Breast epithelium (tissue), 4 donors: ENCODE measurements around the gene CRYGN. TPM values are rescaled to one million over a fixed set of nuclear protein-coding genes. Genes with fewer than 3 reads are reported as not detected.

Source experiments
- DNase-seq, 2 donors: peaks; one replicate each; pipeline ENCODE4 v3.0.0-alpha.2; 2019; ENCODE audit warnings: low spot score in 2 of 2
- H3K27ac ChIP-seq, 2 donors: fragments of 200-600 bp; sonication (generic) in 1 of 2; one replicate each; pipeline ENCODE4 v1.5.1; 2016 to 2019; ENCODE audit warnings: mild to moderate bottlenecking in 1 of 2
- H3K27me3 ChIP-seq, 2 donors: fragments of 200-600 bp; sonication (generic) in 1 of 2; one replicate each; pipeline versions ENCODE4 v1.5.1 to v1.6.0; 2017 to 2019; ENCODE audit warnings: control low read depth in 1 of 2, mild to moderate bottlenecking in 1 of 2
- H3K36me3 ChIP-seq: fragments of 200-600 bp; one replicate; pipeline ENCODE4 v1.5.1; 2019
- H3K4me1 ChIP-seq, 2 donors: fragments of 200-600 bp; sonication (generic); one replicate each; pipeline ENCODE4 v1.5.1; 2016 to 2019; ENCODE audit warnings: control low read depth in 1 of 2
- H3K4me3 ChIP-seq, 3 donors: fragments of 200-600 bp; sonication (generic); 1 replicate in 2 of 3; 2 replicates in 1 of 3; pipeline ENCODE4 v1.5.1; 2016 to 2019; ENCODE audit warnings: mild to moderate bottlenecking in 3 of 3, moderate library complexity in 2 of 3
- H3K9me3 ChIP-seq, 2 donors: fragments of 200-600 bp; sonication (generic) in 1 of 2; one replicate each; pipeline ENCODE4 v1.5.1; 2016 to 2019; ENCODE audit warnings: control low read depth in 1 of 2
- POLR2A ChIP-seq: fragments of 450-650 bp; IDR thresholded peaks from one replicate; pipeline ENCODE4 v1.6.1; 2016; ENCODE audit warnings: antibody characterized with exemption, mild to moderate bottlenecking, moderate library complexity
- POLR2AphosphoS5 ChIP-seq, 3 donors: sonication (generic); formaldehyde crosslinking; IDR thresholded peaks; one replicate each; pipeline ENCODE4 v1.6.1; 2017; ENCODE audit warnings: antibody characterized with exemption in 3 of 3
- intact Hi-C: fragments of 100-400 bp; cut with DNase I; formaldehyde crosslinking; loops from one replicate; pipeline ENCODE4 v1.15.1; 2023; ENCODE audit warnings: low total_unique reads
- total RNA-seq, 3 donors: library from RNA; depleted of rRNA; stranded (reverse); fragments of >200 nt; gene quantifications; one replicate each; pipeline ENCODE4 v1.1.0, GENCODE V29; 2016
- TF ChIP-seq, protein P1 (sequence below), 3 donors: fragments of 450-650 bp; IDR thresholded peaks; one replicate each; pipeline ENCODE4 v1.5.1; 2016 to 2017; ENCODE audit warnings: antibody characterized with exemption in 3 of 3, mild to moderate bottlenecking in 3 of 3, moderate library complexity in 3 of 3

The CRYGN gene
- total RNA-seq, 3 donors from 2014 or later: 0.98 to 1.3 TPM; not detected in 1

DNA sequence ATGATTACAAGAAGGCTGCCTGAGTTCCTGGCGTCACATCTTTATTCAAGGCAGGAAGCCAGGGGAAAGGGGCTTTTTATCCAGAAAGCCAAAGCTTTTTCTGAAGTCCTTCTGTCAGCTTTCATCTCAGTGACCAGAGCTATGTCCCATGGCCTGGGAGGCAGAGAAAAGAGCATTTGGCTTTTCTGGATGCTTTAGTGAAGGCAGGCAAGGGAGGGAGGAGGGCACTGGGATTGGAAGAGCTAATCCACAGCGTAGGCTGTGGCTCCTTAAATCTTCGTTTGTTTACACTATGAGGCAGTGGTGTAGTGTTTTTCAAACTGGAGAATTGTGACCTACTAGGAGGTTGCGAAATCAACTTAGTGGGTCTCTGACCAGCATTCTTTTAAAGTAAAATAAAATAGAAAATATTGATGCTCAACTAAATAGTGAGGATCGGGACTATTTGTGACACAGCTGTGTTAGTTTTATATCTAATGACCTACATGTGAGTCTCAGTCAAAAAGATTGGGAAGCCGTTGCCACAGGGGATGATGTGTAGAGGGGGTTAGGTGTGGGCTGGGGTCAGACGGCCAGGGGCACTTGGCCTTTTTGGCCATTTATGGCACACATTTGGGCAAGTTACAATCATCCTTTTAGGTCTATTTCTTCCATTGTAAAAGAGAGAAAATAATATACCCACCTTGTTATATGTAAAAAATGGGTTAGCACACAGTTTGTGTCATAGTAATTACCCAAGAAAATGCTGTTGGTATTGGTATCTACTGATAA is 14.1 kb downstream of the CRYGN start:
- peak overlapping the region in 1 of 3 donors; percentile 40 for H3K4me3 ChIP-seq
- DNase-seq: no peak
- no peaks in the 10 kb centered on the region for H3K36me3 ChIP-seq
- H3K27me3 ChIP-seq: no peaks in the 10 kb centered on the region
- intact Hi-C loops: no loop called here
- peak in 1 of 3 donors; percentile 33 for TF ChIP-seq POLR2AphosphoS5 (IDR thresholded peaks at IDR 0.05)
- TF ChIP-seq POLR2A: no peak
- TF ChIP-seq, protein P1, sequence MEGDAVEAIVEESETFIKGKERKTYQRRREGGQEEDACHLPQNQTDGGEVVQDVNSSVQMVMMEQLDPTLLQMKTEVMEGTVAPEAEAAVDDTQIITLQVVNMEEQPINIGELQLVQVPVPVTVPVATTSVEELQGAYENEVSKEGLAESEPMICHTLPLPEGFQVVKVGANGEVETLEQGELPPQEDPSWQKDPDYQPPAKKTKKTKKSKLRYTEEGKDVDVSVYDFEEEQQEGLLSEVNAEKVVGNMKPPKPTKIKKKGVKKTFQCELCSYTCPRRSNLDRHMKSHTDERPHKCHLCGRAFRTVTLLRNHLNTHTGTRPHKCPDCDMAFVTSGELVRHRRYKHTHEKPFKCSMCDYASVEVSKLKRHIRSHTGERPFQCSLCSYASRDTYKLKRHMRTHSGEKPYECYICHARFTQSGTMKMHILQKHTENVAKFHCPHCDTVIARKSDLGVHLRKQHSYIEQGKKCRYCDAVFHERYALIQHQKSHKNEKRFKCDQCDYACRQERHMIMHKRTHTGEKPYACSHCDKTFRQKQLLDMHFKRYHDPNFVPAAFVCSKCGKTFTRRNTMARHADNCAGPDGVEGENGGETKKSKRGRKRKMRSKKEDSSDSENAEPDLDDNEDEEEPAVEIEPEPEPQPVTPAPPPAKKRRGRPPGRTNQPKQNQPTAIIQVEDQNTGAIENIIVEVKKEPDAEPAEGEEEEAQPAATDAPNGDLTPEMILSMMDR (IDR thresholded peaks at IDR 0.05): no peak
- H3K9me3 ChIP-seq: no peaks in the 10 kb centered on the region
- H3K4me1 ChIP-seq: peaks cover 24 to 25% of the 10 kb centered on the region in 2 donors
- peak overlapping the region; percentile 90 to 96 for H3K27ac ChIP-seq

DNA sequence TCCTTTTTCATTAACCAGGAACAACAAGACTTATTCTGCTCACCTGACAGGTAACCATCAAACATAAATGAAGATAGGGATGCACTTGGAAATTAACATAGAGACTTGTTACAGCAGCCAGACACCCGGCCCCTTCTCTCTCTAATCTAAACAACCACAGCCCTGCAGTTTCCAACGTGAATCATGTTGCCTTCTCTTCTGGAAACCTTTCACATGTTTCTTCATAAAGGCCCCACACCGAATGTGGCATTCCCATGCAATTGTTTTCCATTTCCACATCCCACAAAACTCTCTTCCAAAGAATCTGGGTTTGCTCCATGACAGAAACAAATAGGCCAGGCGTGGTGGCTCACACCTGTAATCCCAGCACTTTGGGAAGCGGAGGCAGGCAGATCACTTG is 15.1 kb downstream of the CRYGN start:
- peak overlapping the region; percentile 90 to 96 for H3K27ac ChIP-seq
- TF ChIP-seq POLR2A: no peak
- TF ChIP-seq, protein P1 (IDR thresholded peaks at IDR 0.05): no peak
- TF ChIP-seq POLR2AphosphoS5 (IDR thresholded peaks at IDR 0.05): no peak
- intact Hi-C loops: no loop called here

DNA sequence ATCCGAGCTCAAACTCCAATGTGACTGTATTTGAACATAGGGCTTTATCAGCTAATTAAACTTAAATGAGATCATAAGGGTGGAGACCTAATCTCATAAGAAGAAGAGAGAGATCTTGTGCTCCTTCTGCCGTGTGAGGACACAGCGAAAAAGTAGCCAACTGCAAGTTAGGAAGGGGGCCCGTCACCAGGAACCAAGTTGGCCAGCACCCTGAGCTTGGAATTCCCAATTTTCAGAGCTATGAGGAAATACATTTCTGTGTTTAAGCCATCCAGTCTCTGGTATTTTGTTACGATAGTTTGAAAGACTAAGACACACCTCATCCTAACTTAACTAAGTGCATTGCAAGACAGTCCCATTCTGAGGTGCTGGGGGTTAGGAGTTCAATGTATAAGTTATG is 16.0 kb downstream of the CRYGN start:
- intact Hi-C loops: no loop called here
- H3K4me1 ChIP-seq: peaks cover 9 to 18% of the 10 kb centered on the region in 2 donors
- DNase-seq: no peak
- H3K9me3 ChIP-seq: no peaks in the 10 kb centered on the region
- TF ChIP-seq, protein P1 (IDR thresholded peaks at IDR 0.05): no peak
- no peak for TF ChIP-seq POLR2AphosphoS5 (IDR thresholded peaks at IDR 0.05)
- no peak for TF ChIP-seq POLR2A
- no peak overlapping the region for H3K4me3 ChIP-seq
- H3K27ac ChIP-seq: peak overlapping the region in 1 of 2 donors; percentile 96
- H3K27me3 ChIP-seq: no peaks in the 10 kb centered on the region
- H3K36me3 ChIP-seq: no peaks in the 10 kb centered on the region

More for the DNA sequence above, 15.1 kb downstream of the CRYGN start:
- Histone ChIP-seq H3K4me3 (no peak overlapping the region), H3K36me3 (no peaks in the 10 kb centered on the region), H3K4me1 (peaks cover 18 to 21% of the 10 kb centered on the region in 2 donors), H3K27me3 (no peaks in the 10 kb centered on the region), H3K9me3 (no peaks in the 10 kb centered on the region)
- DNase-seq: no peak

DNA sequence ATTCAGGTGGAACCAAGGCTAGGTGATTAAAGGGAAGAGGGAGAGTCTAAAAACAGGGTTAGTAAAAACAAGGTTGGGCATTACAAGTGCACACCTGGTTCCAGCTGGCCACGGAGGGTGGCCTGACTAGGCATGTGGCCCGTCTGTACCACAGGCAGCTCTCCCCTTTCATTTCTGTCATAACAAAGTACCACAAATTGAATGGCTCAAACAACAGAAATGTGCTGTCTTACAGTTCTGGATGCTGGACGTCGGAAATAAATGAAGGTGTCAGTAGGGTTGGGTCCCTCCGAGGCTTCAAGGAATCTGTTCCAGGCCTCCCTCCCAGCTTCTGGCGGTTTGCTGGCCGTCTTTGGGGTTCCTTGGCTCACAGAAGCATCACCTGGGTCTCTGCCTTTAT is 16.7 kb downstream of the CRYGN start:
- Histone ChIP-seq H3K27me3 (no peaks in the 10 kb centered on the region), H3K4me3 (no peak overlapping the region), H3K4me1 (peaks cover 8 to 14% of the 10 kb centered on the region in 2 donors), H3K36me3 (no peaks in the 10 kb centered on the region), H3K27ac (no peak overlapping the region), H3K9me3 (no peaks in the 10 kb centered on the region)
- TF ChIP-seq, protein P1 (IDR thresholded peaks at IDR 0.05): no peak
- TF ChIP-seq POLR2A (no peak), POLR2AphosphoS5 (IDR thresholded peaks at IDR 0.05) (no peak)
- no peak for DNase-seq
- intact Hi-C loops: no loop called here

DNA sequence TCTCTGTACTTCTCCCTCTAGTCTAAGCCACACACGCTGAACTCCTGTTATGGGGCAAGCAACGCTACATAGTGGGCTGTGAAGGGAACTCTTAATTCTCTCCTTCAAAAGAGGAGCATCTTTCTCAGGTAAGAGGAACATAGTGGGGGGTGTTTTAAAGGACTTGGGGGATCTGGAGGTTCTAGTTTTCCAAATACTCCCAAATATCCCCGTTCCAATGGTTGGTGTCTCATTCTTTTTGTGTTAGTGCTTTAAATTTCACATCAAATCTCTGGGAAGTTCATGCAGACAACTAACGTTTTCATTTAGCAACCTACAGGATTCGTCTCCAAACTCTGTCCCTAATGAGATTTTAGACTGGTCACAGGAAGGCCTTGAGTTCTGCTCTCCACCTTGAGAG is 17.7 kb downstream of the CRYGN start:
- intact Hi-C loops: no loop called here
- Histone ChIP-seq H3K36me3 (no peaks in the 10 kb centered on the region), H3K4me3 (no peak overlapping the region), H3K27ac (no peak overlapping the region), H3K9me3 (no peaks in the 10 kb centered on the region), H3K4me1 (peaks cover 0 to 5% of the 10 kb centered on the region in 2 donors), H3K27me3 (no peaks in the 10 kb centered on the region)
- TF ChIP-seq POLR2AphosphoS5 (IDR thresholded peaks at IDR 0.05) (no peak), POLR2A (no peak)
- TF ChIP-seq, protein P1 (IDR thresholded peaks at IDR 0.05): no peak
- DNase-seq: no peak
